HEK293T (cell line): ENCODE results near the gene GPR33.

Experiments used
- FOXA1 ChIP-seq: fragments of 450-650 bp; IDR thresholded peaks from 2 replicates; pipeline ENCODE4 v1.6.1; 2016; ENCODE audit warnings: mild to moderate bottlenecking
- FOXM1 ChIP-seq: fragments of 450-650 bp; IDR thresholded peaks from 2 replicates; pipeline ENCODE4 v1.6.1; 2017; ENCODE audit warnings: mild to moderate bottlenecking, borderline replicate concordance
- HDGF ChIP-seq: fragments of 450-650 bp; IDR thresholded peaks from 2 replicates; pipeline ENCODE4 v1.6.1; 2017; ENCODE audit warnings: antibody characterized with exemption, borderline replicate concordance
- LEF1 ChIP-seq: fragments of 450-650 bp; IDR thresholded peaks from 2 replicates; pipeline ENCODE4 v1.6.1; 2017; ENCODE audit warnings: mild to moderate bottlenecking, borderline replicate concordance
- SP1 ChIP-seq: fragments of 450-650 bp; IDR thresholded peaks from 2 replicates; pipeline ENCODE4 v1.6.1; 2017
- SUZ12 ChIP-seq: fragments of 450-650 bp; IDR thresholded peaks from 2 replicates; pipeline ENCODE4 v1.6.1; 2016; ENCODE audit warnings: mild to moderate bottlenecking
- TARDBP ChIP-seq: fragments of 450-650 bp; IDR thresholded peaks from 2 replicates; pipeline ENCODE4 v1.6.1; 2016
- ZNF384 ChIP-seq: fragments of 450-650 bp; IDR thresholded peaks from 2 replicates; pipeline ENCODE4 v1.6.1; 2016

- TF ChIP-seq FOXA1 (no peak), TARDBP (no peak), FOXM1 (no peak), SUZ12 (no peak), SP1 (no peak), HDGF (no peak), ZNF384 (no peak), LEF1 (no peak)
Measured at GRCh38 chr14:31461545-31461944, 26.3 kb downstream of the GPR33 start.
